DND-41 (cell line): ENCODE measurements around the gene HMGB2.

ENCODE experiments used
- ATAC-seq: fragments of 200-7000 bp; cut with Tn5 transposase; 3 replicates; pipeline ENCODE4 v1.9.1; 2021; ENCODE audit warnings: low read depth; ENCODE audit not compliant: insufficient read depth
- DNase-seq: peaks from one replicate; pipeline ENCODE4 v3.0.0-alpha.2; 2020
- H2AFZ ChIP-seq: 2 replicates; pipeline ENCODE4 v1.6.0; 2012; ENCODE audit warnings: low read depth, low read length
- H3K27ac ChIP-seq: 2 replicates; pipeline ENCODE4 v1.5.1; 2012; ENCODE audit warnings: low read length, inconsistent platforms
- H3K27me3 ChIP-seq: fragments of 200-600 bp; sonication (generic); 2 replicates; pipeline ENCODE4 v1.6.0; 2012; ENCODE audit warnings: low read length, mild to moderate bottlenecking, inconsistent platforms; ENCODE audit not compliant: insufficient read depth, poor library complexity
- H3K36me3 ChIP-seq: 2 replicates; pipeline ENCODE4 v1.5.1; 2012; ENCODE audit warnings: low read length, inconsistent platforms; ENCODE audit not compliant: insufficient read depth
- H3K4me1 ChIP-seq: 2 replicates; pipeline ENCODE4 v1.5.1; 2012; ENCODE audit warnings: mild to moderate bottlenecking, low read length; ENCODE audit not compliant: insufficient read depth
- H3K4me2 ChIP-seq: 2 replicates; pipeline ENCODE4 v1.6.0; 2012; ENCODE audit warnings: mild to moderate bottlenecking, moderate library complexity, low read length, inconsistent platforms; ENCODE audit not compliant: insufficient read depth
- H3K4me3 ChIP-seq, 2 experiments: fragments of 200-600 bp in 1 of 2; shearing (Covaris generic) in 1 of 2; 2 replicates each; pipeline ENCODE4 v1.5.1; 2012 to 2016; ENCODE audit warnings: inconsistent platforms in 2 of 2, low read length in 2 of 2, mild to moderate bottlenecking in 2 of 2, low read depth in 1 of 2, moderate library complexity in 1 of 2
- H3K79me2 ChIP-seq: 2 replicates; pipeline ENCODE4 v1.6.0; 2012; ENCODE audit warnings: low read length, inconsistent platforms; ENCODE audit not compliant: insufficient read depth
- H3K9ac ChIP-seq: 2 replicates; pipeline ENCODE4 v1.6.0; 2012; ENCODE audit warnings: low read depth, mild to moderate bottlenecking, inconsistent platforms, low read length, moderate library complexity
- H3K9me3 ChIP-seq: 2 replicates; pipeline ENCODE4 v1.5.1; 2012; ENCODE audit warnings: low read length, moderate library complexity, mild to moderate bottlenecking, inconsistent platforms; ENCODE audit not compliant: insufficient read depth, severe bottlenecking
- H4K20me1 ChIP-seq: 2 replicates; pipeline ENCODE4 v1.6.0; 2012; ENCODE audit warnings: low read length; ENCODE audit not compliant: insufficient read depth
- EZH2 ChIP-seq: IDR thresholded peaks from 3 replicates; pipeline ENCODE4 v1.6.1; 2012; ENCODE audit warnings: borderline replicate concordance, low read depth, mild to moderate bottlenecking, moderate library complexity, low read length, inconsistent platforms; ENCODE audit not compliant: severe bottlenecking
- TF ChIP-seq, protein P1 (sequence below): IDR thresholded peaks from 2 replicates; pipeline ENCODE4 v1.5.1; 2012; ENCODE audit warnings: borderline replicate concordance, low read length, moderate library complexity, mild to moderate bottlenecking; ENCODE audit not compliant: poor library complexity, severe bottlenecking; ENCODE audit errors: extremely low read depth

The HMGB2 gene

DNA sequence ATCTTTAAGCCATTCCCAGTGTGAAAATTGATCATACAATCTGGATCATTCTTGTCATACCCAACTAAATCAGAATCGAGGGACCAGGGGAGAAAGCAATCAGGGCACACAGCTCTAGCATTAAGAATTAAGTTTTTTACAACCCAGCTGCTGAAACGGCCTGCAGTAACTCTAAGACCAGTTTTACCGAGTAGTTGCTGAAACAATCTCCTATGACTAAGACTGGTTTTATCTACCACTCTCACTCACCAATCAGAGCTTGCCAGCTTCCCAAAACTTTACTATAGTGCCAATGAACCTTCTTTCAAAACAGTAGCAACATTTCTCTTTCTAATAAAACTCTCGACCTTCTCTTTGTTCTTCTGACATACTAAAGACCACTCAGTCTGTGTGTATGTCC, 33.8 kb upstream of the HMGB2 start:
- Histone ChIP-seq H3K27me3 (no peaks in the 10 kb centered on the region), H3K9me3 (no peaks in the 10 kb centered on the region), H3K79me2 (peaks cover 57% of the 10 kb centered on the region), H3K27ac (peak overlapping the region; percentile 44; the same call in 1 of the 2 replicates), H3K36me3 (no peaks in the 10 kb centered on the region; the same call in 1 of the 2 replicates), H4K20me1 (peaks cover 11% of the 10 kb centered on the region; the same call in 1 of the 2 replicates), H3K4me1 (peaks cover 44% of the 10 kb centered on the region), H3K4me3 (peak overlapping the region in 1 of 2 experiments; percentile 99; a peak in 2 of 4 replicates), H3K4me2 (peak overlapping the region; percentile 69), H3K9ac (peak overlapping the region; percentile 49), H2AFZ (0 out of 2 replicates have a peak overlapping the region, but pooled peaks have one; percentile 19)
- no peak for DNase-seq
- ATAC-seq, result no peak
- no peak for TF ChIP-seq EZH2
- TF ChIP-seq, protein P1, sequence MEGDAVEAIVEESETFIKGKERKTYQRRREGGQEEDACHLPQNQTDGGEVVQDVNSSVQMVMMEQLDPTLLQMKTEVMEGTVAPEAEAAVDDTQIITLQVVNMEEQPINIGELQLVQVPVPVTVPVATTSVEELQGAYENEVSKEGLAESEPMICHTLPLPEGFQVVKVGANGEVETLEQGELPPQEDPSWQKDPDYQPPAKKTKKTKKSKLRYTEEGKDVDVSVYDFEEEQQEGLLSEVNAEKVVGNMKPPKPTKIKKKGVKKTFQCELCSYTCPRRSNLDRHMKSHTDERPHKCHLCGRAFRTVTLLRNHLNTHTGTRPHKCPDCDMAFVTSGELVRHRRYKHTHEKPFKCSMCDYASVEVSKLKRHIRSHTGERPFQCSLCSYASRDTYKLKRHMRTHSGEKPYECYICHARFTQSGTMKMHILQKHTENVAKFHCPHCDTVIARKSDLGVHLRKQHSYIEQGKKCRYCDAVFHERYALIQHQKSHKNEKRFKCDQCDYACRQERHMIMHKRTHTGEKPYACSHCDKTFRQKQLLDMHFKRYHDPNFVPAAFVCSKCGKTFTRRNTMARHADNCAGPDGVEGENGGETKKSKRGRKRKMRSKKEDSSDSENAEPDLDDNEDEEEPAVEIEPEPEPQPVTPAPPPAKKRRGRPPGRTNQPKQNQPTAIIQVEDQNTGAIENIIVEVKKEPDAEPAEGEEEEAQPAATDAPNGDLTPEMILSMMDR, result no peak

DNA sequence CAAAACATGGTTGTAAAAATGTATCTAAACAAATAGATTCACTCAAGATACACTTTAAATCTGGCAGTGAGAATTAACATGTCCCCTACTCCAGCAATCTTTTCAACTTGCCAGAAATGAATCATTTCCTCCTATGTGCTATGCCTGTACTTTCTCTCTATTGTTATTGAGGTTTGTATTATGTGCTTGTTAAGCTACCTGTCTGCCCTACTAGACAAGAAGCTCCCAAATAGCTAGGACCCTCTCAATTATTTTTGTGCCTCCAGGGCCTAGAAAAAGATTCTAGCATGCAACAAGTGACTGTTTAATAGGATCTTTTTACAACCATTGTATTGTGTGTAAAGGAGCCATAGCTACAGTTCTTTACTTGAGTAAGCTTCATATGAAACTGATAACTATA, 33.1 kb upstream of the HMGB2 start:
- no peak for ATAC-seq
- Histone ChIP-seq H3K4me3 (peak overlapping the region in 1 of 2 experiments; percentile 99; a peak in 2 of 4 replicates), H3K36me3 (no peaks in the 10 kb centered on the region; the same call in 1 of the 2 replicates), H3K27me3 (no peaks in the 10 kb centered on the region), H3K27ac (peak overlapping the region; percentile 4; the same call in 1 of the 2 replicates), H3K9me3 (no peaks in the 10 kb centered on the region), H3K9ac (peak overlapping the region; percentile 49), H2AFZ (no peak overlapping the region), H3K4me2 (peak overlapping the region; percentile 69), H3K79me2 (peaks cover 50% of the 10 kb centered on the region), H4K20me1 (0 out of 2 replicates have a peak, but pooled peaks cover 7% of the 10 kb centered on the region), H3K4me1 (peaks cover 40% of the 10 kb centered on the region)
- TF ChIP-seq, protein P1, result no peak
- no peak for TF ChIP-seq EZH2
- no peak for DNase-seq

DNA sequence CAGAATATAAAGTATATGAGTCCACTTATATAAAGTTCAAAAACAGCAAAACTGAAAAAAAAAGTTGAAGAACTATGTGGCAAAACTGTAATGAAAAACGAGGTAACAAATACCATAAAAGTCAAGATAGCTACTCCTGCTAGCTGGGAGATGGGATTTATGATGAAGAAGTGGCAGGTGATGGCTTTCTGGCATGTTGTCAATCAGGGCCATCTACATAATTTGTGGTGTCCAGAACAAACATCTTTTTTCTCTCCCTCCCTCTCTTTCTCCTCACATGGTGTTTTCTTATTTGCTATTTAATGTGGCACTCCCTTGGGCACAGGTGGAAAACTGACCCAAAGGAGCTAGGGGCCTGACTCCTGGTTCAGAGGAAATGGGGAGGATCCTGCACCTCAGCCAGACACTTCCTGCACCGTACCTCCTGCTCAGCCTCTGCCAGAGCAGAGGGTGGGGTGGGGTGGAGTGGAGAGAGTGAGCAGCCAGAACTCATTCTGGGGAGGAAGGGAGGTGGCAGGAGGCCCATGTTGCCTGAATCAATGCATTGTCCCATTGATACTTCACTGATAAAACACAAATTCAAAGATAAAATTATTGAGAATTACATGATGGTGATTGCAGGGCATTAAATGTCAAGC, 31.3 kb upstream of the HMGB2 start:
- DNase-seq (peak; percentile 35), ATAC-seq (no peak)
- peaks cover 40% of the 10 kb centered on the region for H3K4me1 ChIP-seq
- H3K27me3 ChIP-seq, result no peaks in the 10 kb centered on the region
- H3K4me2 ChIP-seq, result no peak overlapping the region
- no peak overlapping the region for H3K9ac ChIP-seq
- H3K4me3 ChIP-seq, result no peak overlapping the region
- no peaks in the 10 kb centered on the region for H3K9me3 ChIP-seq
- peaks cover 35% of the 10 kb centered on the region for H3K79me2 ChIP-seq
- TF ChIP-seq, protein P1, result no peak
- no peak for TF ChIP-seq EZH2
- no peak overlapping the region for H3K27ac ChIP-seq
- no peaks in the 10 kb centered on the region for H3K36me3 ChIP-seq
- no peaks in the 10 kb centered on the region for H4K20me1 ChIP-seq
- no peak overlapping the region for H2AFZ ChIP-seq
